ENCODE measurements around the gene SETBP1.

The SETBP1 gene

DNA sequence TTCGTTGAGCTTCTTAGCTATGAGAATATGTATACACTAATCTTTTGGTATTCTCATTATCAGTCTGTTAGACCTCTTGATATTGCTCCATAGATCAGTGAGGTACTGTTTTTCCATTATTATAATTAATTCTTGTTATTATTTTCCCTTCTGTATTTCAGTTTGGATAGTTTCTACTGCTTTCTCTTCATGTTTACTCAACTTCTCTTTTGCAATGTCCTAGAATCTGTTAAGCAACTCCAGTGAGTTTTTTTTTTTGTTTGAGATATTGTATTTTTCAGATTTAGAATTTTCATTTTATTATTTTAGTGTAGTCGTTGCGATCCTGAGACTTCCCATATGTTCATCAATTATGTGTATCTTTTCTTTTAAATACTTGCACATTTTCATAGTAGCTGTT lies 260.8 kb downstream of the SETBP1 start:
- TF ChIP-seq ZNF335 (tag by site-specific recombination; conservative IDR thresholded peaks at IDR 0.05) (no peak), ZNF621 (tag by site-specific recombination; IDR thresholded peaks at IDR 0.05) (no peak), ZNF701 (tag by site-specific recombination; IDR thresholded peaks at IDR 0.05) (no peak), ZNF211 (tag by site-specific recombination; IDR thresholded peaks at IDR 0.05; ENCODE audit: low read depth) (no peak), KLF7 (tag by site-specific recombination; IDR thresholded peaks at IDR 0.05; ENCODE audit: borderline replicate concordance) (no peak)
- TF ChIP-seq, protein P1, sequence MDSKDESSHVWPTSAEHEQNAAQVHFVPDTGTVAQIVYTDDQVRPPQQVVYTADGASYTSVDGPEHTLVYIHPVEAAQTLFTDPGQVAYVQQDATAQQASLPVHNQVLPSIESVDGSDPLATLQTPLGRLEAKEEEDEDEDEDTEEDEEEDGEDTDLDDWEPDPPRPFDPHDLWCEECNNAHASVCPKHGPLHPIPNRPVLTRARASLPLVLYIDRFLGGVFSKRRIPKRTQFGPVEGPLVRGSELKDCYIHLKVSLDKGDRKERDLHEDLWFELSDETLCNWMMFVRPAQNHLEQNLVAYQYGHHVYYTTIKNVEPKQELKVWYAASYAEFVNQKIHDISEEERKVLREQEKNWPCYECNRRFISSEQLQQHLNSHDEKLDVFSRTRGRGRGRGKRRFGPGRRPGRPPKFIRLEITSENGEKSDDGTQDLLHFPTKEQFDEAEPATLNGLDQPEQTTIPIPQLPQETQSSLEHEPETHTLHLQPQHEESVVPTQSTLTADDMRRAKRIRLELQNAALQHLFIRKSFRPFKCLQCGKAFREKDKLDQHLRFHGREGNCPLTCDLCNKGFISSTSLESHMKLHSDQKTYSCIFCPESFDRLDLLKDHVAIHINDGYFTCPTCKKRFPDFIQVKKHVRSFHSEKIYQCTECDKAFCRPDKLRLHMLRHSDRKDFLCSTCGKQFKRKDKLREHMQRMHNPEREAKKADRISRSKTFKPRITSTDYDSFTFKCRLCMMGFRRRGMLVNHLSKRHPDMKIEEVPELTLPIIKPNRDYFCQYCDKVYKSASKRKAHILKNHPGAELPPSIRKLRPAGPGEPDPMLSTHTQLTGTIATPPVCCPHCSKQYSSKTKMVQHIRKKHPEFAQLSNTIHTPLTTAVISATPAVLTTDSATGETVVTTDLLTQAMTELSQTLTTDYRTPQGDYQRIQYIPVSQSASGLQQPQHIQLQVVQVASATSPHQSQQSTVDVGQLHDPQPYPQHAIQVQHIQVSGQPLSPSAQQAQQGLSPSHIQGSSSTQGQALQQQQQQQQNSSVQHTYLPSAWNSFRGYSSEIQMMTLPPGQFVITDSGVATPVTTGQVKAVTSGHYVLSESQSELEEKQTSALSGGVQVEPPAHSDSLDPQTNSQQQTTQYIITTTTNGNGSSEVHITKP (tag by site-specific recombination; IDR thresholded peaks at IDR 0.05), result no peak
- TF ChIP-seq, protein P2, sequence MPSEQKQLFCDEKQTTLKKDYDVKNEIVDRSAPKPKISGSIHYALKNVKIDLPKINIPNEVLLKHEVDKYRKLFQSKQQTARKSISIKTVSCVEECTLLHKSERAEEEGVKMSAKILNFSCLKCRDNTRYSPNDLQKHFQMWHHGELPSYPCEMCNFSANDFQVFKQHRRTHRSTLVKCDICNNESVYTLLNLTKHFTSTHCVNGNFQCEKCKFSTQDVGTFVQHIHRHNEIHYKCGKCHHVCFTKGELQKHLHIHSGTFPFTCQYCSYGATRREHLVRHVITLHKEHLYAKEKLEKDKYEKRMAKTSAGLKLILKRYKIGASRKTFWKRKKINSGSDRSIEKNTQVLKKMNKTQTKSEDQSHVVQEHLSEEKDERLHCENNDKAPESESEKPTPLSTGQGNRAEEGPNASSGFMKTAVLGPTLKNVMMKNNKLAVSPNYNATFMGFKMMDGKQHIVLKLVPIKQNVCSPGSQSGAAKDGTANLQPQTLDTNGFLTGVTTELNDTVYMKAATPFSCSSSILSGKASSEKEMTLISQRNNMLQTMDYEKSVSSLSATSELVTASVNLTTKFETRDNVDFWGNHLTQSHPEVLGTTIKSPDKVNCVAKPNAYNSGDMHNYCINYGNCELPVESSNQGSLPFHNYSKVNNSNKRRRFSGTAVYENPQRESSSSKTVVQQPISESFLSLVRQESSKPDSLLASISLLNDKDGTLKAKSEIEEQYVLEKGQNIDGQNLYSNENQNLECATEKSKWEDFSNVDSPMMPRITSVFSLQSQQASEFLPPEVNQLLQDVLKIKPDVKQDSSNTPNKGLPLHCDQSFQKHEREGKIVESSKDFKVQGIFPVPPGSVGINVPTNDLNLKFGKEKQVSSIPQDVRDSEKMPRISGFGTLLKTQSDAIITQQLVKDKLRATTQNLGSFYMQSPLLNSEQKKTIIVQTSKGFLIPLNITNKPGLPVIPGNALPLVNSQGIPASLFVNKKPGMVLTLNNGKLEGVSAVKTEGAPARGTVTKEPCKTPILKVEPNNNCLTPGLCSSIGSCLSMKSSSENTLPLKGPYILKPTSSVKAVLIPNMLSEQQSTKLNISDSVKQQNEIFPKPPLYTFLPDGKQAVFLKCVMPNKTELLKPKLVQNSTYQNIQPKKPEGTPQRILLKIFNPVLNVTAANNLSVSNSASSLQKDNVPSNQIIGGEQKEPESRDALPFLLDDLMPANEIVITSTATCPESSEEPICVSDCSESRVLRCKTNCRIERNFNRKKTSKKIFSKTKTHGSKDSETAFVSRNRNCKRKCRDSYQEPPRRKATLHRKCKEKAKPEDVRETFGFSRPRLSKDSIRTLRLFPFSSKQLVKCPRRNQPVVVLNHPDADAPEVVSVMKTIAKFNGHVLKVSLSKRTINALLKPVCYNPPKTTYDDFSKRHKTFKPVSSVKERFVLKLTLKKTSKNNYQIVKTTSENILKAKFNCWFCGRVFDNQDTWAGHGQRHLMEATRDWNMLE (tag by site-specific recombination; conservative IDR thresholded peaks at IDR 0.05; ENCODE audit: low read depth), result no peak
- TF ChIP-seq, protein P3, sequence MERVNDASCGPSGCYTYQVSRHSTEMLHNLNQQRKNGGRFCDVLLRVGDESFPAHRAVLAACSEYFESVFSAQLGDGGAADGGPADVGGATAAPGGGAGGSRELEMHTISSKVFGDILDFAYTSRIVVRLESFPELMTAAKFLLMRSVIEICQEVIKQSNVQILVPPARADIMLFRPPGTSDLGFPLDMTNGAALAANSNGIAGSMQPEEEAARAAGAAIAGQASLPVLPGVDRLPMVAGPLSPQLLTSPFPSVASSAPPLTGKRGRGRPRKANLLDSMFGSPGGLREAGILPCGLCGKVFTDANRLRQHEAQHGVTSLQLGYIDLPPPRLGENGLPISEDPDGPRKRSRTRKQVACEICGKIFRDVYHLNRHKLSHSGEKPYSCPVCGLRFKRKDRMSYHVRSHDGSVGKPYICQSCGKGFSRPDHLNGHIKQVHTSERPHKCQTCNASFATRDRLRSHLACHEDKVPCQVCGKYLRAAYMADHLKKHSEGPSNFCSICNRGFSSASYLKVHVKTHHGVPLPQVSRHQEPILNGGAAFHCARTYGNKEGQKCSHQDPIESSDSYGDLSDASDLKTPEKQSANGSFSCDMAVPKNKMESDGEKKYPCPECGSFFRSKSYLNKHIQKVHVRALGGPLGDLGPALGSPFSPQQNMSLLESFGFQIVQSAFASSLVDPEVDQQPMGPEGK (tag by site-specific recombination; IDR thresholded peaks at IDR 0.05), result no peak
- TF ChIP-seq, protein P4, sequence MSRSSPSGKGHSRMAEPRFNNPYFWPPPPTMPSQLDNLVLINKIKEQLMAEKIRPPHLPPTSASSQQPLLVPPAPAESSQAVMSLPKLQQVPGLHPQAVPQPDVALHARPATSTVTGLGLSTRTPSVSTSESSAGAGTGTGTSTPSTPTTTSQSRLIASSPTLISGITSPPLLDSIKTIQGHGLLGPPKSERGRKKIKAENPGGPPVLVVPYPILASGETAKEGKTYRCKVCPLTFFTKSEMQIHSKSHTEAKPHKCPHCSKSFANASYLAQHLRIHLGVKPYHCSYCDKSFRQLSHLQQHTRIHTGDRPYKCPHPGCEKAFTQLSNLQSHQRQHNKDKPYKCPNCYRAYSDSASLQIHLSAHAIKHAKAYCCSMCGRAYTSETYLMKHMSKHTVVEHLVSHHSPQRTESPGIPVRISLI (tag by site-specific recombination; IDR thresholded peaks at IDR 0.05), result no peak
- H3K36me3 ChIP-seq (ENCODE audit: control insufficient read depth in 2 of 2, insufficient read depth in 1 of 2, low read length in 2 of 2), result no peaks in the 10 kb centered on the region; a peak in 1 of 3 replicates
- H3K4me1 ChIP-seq (ENCODE audit: control insufficient read depth, insufficient read depth, low read length), result peaks cover 41% of the 10 kb centered on the region
- peaks cover 2% of the 10 kb centered on the region; the same call in 1 of the 2 replicates for H3K9me3 ChIP-seq (ENCODE audit: control insufficient read depth, insufficient read depth, low read depth, low read length)
- CTCF ChIA-PET, result interaction anchor here (0.6 to 2.0 kb wide), 2 partner anchors 15 to 194 kb away, joined by 3 to 8 read pairs; no protein-coding TSS in a partner anchor
- no peak overlapping the region for H3K27ac ChIP-seq (ENCODE audit: extremely low read depth, low read depth, low read length)
- no peak overlapping the region for H3K4me3 ChIP-seq (ENCODE audit: low read depth, low read length)
- POLR2A ChIA-PET, result no interaction called here

DNA sequence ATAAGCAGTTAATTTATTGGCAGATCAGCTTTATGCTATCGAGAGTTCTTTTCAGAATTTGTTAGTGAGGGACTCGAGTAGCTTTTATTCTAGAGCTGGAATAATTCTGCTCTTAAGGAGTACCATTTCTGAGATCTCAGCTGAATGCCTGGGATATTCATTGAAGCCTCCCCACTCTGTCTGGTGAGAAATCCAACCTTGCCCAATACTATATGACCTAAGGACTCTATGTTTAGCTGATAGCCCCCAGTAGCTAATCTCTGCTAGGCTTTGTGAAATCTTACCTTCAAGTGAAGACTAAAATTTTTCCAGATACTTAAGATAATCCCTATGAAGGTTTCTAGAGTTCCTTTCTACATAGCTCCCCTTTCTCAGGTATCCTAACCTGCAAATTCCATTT lies 261.4 kb downstream of the SETBP1 start:
- POLR2A ChIA-PET, result no interaction called here
- Histone ChIP-seq H3K4me3 (ENCODE audit: low read depth, low read length) (no peak overlapping the region), H3K9me3 (ENCODE audit: control insufficient read depth, insufficient read depth, low read depth, low read length) (peaks cover 2% of the 10 kb centered on the region; the same call in 1 of the 2 replicates), H3K4me1 (ENCODE audit: control insufficient read depth, insufficient read depth, low read length) (peaks cover 43% of the 10 kb centered on the region), H3K36me3 (ENCODE audit: control insufficient read depth in 2 of 2, insufficient read depth in 1 of 2, low read length in 2 of 2) (no peaks in the 10 kb centered on the region; a peak in 1 of 3 replicates), H3K27ac (ENCODE audit: extremely low read depth, low read depth, low read length) (no peak overlapping the region)
- TF ChIP-seq, protein P5, sequence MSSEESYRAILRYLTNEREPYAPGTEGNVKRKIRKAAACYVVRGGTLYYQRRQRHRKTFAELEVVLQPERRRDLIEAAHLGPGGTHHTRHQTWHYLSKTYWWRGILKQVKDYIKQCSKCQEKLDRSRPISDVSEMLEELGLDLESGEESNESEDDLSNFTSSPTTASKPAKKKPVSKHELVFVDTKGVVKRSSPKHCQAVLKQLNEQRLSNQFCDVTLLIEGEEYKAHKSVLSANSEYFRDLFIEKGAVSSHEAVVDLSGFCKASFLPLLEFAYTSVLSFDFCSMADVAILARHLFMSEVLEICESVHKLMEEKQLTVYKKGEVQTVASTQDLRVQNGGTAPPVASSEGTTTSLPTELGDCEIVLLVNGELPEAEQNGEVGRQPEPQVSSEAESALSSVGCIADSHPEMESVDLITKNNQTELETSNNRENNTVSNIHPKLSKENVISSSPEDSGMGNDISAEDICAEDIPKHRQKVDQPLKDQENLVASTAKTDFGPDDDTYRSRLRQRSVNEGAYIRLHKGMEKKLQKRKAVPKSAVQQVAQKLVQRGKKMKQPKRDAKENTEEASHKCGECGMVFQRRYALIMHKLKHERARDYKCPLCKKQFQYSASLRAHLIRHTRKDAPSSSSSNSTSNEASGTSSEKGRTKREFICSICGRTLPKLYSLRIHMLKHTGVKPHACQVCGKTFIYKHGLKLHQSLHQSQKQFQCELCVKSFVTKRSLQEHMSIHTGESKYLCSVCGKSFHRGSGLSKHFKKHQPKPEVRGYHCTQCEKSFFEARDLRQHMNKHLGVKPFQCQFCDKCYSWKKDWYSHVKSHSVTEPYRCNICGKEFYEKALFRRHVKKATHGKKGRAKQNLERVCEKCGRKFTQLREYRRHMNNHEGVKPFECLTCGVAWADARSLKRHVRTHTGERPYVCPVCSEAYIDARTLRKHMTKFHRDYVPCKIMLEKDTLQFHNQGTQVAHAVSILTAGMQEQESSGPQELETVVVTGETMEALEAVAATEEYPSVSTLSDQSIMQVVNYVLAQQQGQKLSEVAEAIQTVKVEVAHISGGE (tag by site-specific recombination; conservative IDR thresholded peaks at IDR 0.05; ENCODE audit: low read depth), result no peak
- TF ChIP-seq TRIM28 (IDR thresholded peaks at IDR 0.05; ENCODE audit: borderline replicate concordance, low read length), result no peak
- CTCF ChIA-PET, result interaction anchor here (2.0 kb wide), 1 partner anchor 15 kb away, joined by 8 read pairs; no protein-coding TSS in a partner anchor
